Amniotic stem cell (primary cell): ENCODE measurements around the gene CRYZ.

ENCODE experiments used
- DNase-seq: peaks from one replicate; lab custom pipeline; 2025; lab: John Stamatoyannopoulos, UW

CRYZ gene

DNA sequence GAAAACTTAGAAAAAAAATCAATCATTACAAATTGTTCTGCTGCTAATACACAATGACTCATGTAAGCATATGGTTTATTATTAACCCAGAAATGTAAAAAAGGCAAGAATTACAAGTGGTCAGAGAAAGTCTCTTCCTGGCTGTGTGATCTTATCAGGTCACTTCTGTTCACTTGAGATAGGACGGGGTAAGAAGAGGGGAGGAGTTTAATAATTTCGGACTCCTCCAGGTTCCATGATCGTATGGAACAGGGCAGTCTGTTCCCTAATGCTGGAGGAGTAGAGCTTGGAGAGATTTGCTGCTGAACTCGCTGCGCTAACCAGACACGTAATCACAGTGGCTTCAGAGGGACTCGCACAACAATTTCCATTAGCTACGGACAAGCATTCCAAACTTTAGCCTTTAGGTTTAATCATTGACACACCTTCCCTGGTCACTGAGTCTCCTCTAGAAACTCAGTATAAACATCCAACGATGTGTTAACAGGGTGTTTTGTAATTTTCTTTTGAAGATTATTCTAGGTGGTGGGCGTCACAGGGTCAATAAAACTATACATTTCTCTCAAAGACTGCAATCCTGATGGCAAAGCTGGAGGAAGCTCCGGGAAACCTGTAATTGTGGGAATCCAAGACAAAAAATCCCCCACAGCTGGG is 1.3 kb downstream of the CRYZ start:
- DNase-seq: no peak

- no peak for DNase-seq
These were observed 2.9 kb downstream of the CRYZ start for GRCh38 chr1:74729741-74730478.

DNA sequence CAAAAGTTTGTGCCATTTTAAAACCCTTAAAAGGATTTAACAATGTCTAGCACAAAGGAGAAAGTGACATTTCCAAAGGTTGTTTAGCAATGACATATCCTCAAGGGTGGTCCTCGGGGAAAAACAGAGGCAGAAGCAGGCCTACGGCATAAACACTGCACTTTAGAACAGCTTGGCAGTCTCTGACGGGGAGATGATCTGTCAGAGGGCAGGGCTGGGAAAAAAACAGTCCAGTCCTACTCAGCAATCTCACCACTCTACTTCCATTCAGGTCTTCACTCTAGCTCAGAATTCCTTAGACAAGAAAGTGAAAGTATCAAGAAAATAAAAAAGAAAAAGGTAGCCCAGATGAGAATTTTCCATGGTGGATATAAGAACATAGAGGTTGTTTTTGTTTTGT is 4.1 kb downstream of the CRYZ start:
- DNase-seq: no peak

DNA sequence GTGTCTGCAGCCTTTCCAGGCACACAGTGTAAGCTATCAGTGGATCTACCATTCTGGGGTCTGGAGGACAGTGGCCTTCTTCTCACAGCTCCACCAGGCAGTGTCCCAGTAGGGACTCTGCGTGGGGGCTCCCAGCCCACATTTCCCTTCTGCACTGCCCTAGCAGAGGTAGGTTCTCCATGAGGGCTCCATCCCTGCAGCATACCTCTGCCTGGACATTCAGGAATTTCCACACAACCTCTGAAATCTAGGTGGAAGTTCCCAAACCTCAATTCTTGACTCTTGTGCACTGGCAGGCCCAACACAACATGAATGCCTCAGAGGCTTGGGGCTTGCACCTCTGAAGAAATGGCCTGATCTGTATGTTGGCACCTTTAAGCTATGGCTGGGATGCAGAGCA is 6.8 kb downstream of the CRYZ start:
- DNase-seq: no peak

DNA sequence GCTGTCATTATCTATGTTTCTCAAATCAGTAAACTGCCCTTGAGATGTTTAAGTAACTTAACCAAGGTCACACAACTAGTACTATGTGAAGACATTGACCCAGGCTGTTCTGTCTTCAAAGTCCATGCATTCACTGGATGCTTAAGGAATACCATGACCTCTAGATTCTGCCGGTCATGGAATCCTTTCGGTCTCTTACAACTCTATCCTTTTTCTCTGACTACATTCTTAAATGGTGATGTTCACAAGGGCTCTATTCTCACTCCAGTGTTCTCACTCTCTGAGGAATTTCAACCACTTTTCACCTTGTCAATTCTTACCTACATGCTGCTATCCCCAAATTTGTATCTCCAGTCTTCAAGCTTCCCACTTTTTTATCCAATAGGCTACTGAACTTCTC is 15.2 kb downstream of the CRYZ start:
- DNase-seq: no peak

GRCh38 chr1:74716822-74717221 is 16.0 kb downstream of the CRYZ start:
- DNase-seq: no peak

GRCh38 chr1:74715806-74716205 is 17.0 kb downstream of the CRYZ start:
- DNase-seq: no peak

GRCh38 chr1:74715236-74715502 is 17.7 kb downstream of the CRYZ start:
- no peak for DNase-seq

DNA sequence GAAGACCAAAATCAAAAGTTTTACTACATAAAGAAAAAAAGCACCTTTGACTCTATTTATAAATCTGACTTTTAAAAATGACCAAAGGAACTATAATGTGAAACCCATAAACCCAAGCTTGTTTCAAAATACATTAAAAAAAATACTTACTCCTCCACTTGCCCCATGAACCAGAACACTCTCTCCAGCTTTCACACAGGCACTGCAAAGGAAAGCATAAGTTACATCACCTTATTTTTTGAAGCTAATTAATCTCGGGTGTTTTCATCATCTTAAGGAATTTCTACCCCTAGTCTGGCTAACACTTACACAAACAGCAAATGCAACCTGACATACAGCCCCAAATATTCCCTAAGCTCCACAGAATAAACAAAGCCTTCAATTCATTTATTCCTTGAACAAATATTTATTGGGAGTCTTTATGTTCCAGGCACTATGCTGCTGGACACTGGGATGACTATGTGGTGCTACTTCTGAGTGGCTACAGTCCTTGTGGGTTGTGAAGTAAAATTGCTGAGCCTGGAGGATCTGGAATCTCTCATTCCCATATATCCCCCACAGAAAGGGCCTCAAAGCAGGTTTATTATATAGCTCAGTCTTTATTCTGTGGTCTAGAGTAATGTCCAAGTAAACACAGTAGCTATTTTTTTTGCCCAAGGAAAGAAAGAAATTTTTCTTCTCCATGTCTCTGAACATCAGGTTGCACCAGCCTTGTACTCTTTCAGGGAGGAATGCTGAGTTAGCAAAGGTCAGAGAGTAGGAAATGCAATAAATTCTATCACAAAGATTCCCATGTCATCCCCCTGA is 18.2 kb downstream of the CRYZ start:
- no peak for DNase-seq

DNA sequence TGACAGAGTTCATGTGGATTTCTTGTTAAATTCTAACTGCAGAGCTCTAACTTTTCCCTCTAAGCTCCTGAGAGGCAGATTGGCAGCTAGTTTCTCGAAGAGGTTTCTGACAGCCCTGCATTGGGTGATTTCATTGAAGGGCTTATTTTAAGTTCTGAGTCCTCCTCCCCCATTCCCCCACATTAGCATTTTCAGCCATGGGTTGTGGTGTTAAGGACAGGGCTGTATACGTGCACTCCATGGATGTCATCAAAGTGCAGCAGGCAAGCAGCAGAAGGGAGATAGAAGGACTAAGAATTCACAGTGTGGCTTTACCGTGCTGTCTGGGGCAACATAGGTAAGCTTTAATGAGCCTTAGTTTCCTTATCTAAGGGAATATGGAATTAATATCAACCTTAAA is 19.0 kb downstream of the CRYZ start:
- no peak for DNase-seq

DNA sequence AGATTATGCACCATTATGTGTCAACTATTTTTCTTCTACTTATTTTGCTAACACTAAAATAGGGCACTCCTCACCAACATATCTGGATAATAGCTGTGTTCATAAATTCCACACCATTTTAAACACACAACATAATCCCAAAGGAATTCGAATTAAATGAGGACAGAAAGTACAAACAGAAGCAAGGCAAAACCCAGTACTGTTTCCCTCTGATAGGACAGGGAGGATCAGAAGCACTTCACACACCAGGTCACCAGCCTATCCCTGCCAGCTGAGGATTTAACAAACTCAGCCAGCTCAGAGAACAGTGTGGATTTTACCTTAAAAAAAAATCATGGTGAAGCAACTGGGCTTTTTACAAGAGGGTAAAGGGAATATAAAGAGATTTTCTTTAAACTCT is 20.0 kb downstream of the CRYZ start:
- DNase-seq: no peak

- DNase-seq: no peak
These were observed 29.3 kb downstream of the CRYZ start for GRCh38 chr1:74703386-74704182.

DNA sequence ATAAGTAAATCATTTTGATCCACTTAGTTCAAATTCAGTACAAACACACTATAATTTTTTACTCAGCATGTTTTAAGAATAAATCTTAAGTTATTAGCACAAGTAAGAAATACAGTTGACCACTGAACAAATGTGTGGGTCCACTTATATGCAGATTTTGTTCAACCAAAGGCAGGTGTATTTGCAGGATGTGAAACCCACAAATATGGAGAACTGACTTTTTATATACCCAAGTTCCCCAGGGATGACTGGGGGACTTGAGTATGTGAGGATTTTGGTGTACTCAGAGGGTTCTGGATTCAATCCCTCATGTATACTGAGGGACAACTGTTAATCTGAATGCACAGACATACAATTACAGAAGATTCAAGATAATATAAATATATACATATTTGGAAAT is 33.5 kb downstream of the CRYZ start:
- DNase-seq: no peak

GRCh38 chr1:74697832-74698231 is 35.0 kb downstream of the CRYZ start:
- no peak for DNase-seq

DNA sequence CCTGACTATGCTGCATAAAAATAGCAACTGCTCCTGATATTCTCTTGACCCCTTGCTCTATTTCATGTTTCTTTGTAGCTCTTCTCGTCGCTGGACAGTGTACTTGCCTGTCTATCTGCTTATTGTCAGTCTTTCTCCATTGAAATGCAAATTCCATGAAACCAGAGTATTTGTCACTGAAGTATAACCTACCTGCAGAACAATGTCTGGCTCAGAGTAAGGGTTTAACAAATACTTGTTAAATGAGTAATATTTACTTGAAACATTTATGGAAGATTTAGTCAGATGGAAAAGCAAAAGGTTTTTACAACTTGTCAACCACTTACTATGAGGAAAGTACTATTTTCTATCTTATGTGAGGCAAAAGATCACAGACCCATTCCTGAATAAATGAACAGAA is 39.4 kb downstream of the CRYZ start:
- peak; percentile 6 for DNase-seq

GRCh38 chr1:74690909-74691308 is 41.9 kb downstream of the CRYZ start:
- no peak for DNase-seq

DNA sequence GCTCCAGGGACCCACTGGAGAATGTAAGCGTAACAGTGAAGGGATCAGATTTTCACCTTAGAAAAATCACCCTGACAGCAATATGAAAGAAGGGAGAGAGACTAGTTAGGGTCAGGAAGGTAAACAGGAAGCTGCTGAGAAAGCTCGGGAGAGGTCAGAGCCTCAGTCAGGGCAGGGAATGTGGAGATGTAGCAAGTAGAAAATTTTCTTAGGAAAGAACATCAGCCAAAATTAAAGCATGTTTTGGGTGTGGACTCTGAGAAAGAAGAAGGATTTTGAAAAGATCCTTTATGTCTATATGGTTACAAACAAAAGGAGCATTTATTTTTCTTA is 42.5 kb downstream of the CRYZ start:
- no peak for DNase-seq

- peak; percentile 32 for DNase-seq
These were observed 43.1 kb downstream of the CRYZ start for GRCh38 chr1:74689621-74690363.

DNA sequence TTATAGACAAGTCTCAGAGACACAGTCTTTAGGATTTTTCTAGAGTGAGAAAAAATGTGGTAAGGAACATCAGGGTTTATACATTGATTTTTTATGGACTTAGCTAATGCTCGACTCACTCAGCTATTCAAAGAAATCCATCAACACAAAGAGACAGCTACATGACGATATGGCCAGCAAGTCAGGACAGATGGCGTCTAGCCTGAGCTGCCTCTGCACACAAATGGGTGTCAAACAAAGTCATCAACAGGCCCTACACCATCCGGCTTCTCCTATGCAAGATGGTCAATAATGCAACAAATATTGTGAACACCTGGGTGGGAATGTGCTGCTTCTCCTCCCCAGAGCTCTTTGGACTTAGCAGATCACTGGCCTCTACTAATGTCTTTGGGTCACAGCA is 45.9 kb downstream of the CRYZ start:
- DNase-seq: no peak

GRCh38 chr1:74684301-74684700 is 48.5 kb downstream of the CRYZ start:
- DNase-seq: no peak

DNA sequence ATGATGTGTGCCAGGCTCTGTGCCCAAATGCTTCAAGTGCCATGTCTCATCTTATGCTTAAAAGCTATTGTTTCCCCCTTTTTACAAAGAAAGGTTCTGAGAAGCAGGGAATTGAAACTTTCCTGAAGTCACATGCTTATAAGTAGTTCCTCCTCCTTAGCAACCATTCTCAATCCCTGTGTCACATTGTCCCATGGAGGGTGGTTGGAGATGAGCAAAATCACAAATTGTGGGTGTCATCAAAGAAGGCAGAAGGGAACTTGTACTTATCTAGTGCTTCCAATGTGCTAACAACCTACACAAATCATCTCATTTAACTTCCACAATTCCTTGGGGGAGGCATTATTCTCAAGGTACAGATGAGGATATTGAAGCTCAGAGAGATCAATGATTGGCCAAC is 49.2 kb downstream of the CRYZ start:
- DNase-seq: no peak

DNA sequence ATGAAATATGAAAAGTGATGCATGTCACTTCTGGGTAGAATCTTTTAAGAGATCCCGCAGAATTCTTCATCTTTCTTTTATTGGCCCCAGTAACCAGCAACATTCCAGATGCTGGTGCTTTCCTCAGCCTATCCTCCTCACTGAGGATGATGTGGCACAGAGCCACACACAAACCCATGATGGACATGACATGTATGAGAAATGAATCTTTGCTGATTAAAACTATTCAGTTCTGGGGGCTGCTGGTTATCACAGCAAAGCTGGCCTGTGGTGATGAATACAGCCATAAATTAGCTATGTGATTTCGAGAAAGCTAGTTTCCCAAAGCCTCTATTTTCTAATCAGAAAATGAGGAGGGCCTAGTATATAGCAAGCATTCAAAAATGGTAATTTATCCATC is 51.0 kb downstream of the CRYZ start:
- DNase-seq: no peak
